ENCODE data around the gene DIPK1A.

Gene DIPK1A

GRCh38 chr1:92862605-92863004, 98.7 kb downstream of the DIPK1A start:
- DNase-seq (ENCODE audit: low read depth), result no peak
- no peak overlapping the region for H3K4me3 ChIP-seq (ENCODE audit: low read length)
- TF ChIP-seq CTCF (conservative IDR thresholded peaks at IDR 0.05; ENCODE audit: low read depth, low read length), result no peak

- H3K4me3 ChIP-seq (ENCODE audit: low read length), result no peak overlapping the region
- DNase-seq (ENCODE audit: low read depth), result no peak
- no peak for TF ChIP-seq CTCF (conservative IDR thresholded peaks at IDR 0.05; ENCODE audit: low read depth, low read length)
Observed at GRCh38 chr1:92859400-92860039, 101.7 kb downstream of the DIPK1A start.

- TF ChIP-seq CTCF (conservative IDR thresholded peaks at IDR 0.05; ENCODE audit: low read depth, low read length), result peak; percentile 91
- DNase-seq (ENCODE audit: low read depth), result peak; percentile 55
- no peak overlapping the region for H3K4me3 ChIP-seq (ENCODE audit: low read length)
Observed at GRCh38 chr1:92858564-92859399, 102.5 kb downstream of the DIPK1A start.

GRCh38 chr1:92857817-92858216, 103.4 kb downstream of the DIPK1A start:
- no peak for TF ChIP-seq CTCF (conservative IDR thresholded peaks at IDR 0.05; ENCODE audit: low read depth, low read length)
- DNase-seq (ENCODE audit: low read depth), result no peak
- no peak overlapping the region for H3K4me3 ChIP-seq (ENCODE audit: low read length)

GRCh38 chr1:92855236-92855635, 106.0 kb downstream of the DIPK1A start:
- H3K4me3 ChIP-seq (ENCODE audit: low read length), result no peak overlapping the region
- no peak for DNase-seq (ENCODE audit: low read depth)
- TF ChIP-seq CTCF (conservative IDR thresholded peaks at IDR 0.05; ENCODE audit: low read depth, low read length), result no peak

- H3K4me3 ChIP-seq (ENCODE audit: low read length), result no peak overlapping the region
- no peak for TF ChIP-seq CTCF (conservative IDR thresholded peaks at IDR 0.05; ENCODE audit: low read depth, low read length)
- DNase-seq (ENCODE audit: low read depth), result no peak
Observed at GRCh38 chr1:92854101-92854785, 107.0 kb downstream of the DIPK1A start.

Data from retinal pigment epithelial cell (primary cell).